B cell (primary cell): ENCODE data around the gene BMP6. TPM values are rescaled to one million over a fixed set of nuclear protein-coding genes. Genes with fewer than 3 reads are reported as not detected.

Source experiments
- ATAC-seq: fragments of 200-7000 bp; cut with Tn5 transposase; one replicate; pipeline ENCODE4 v1.10.0; 2021; ENCODE audit warnings: low read depth, mild to moderate bottlenecking, moderate number of reproducible peaks, moderate library complexity
- CTCF ChIA-PET: fragments of 350-600 bp; sonication (Branson Sonifier 250); formaldehyde crosslinking; loops from one replicate; lab custom pipeline; 2021; ENCODE audit warnings: antibody characterized with exemption, inconsistent platforms; lab: Charles Lee
- POLR2A ChIA-PET: fragments of 350-600 bp; sonication (Branson Sonifier 250); formaldehyde crosslinking; loops from one replicate; lab custom pipeline; 2021; ENCODE audit warnings: antibody characterized with exemption; lab: Charles Lee
- DNase-seq: peaks from one replicate; pipeline ENCODE4 v3.0.0; 2013
- H2AFZ ChIP-seq: 2 replicates; pipeline ENCODE4 v1.6.1; 2012; ENCODE audit warnings: mild to moderate bottlenecking, low read depth, low read length; ENCODE audit not compliant: insufficient read depth, poor library complexity, severe bottlenecking
- H3K27ac ChIP-seq, 2 donors: 1 replicate in 1 of 2; 2 replicates in 1 of 2; pipeline ENCODE4 v1.5.1; 2012 to 2013; ENCODE audit warnings: low read length in 2 of 2, mild to moderate bottlenecking in 2 of 2, moderate library complexity in 1 of 2
- H3K27me3 ChIP-seq, 4 experiments: fragments of 200-600 bp in 1 of 4; sonication (generic) in 1 of 4; replicated peaks in 1 of 4; 1 replicate in 2 of 4; 2 replicates in 2 of 4; pipeline versions ENCODE4 v1.6.1 to v1.7.0; 2013 to 2016; ENCODE audit warnings: low read length in 3 of 4, mild to moderate bottlenecking in 2 of 4, mixed read lengths in 1 of 4, moderate library complexity in 1 of 4; ENCODE audit not compliant: insufficient read depth in 4 of 4, control insufficient read depth in 3 of 4; ENCODE audit errors: control extremely low read depth in 1 of 4
- H3K36me3 ChIP-seq, 2 experiments: replicated peaks in 1 of 2; 1 replicate in 1 of 2; 2 replicates in 1 of 2; pipeline versions ENCODE4 v1.6.1 to v1.7.1; 2013; ENCODE audit warnings: low read length in 1 of 2; ENCODE audit not compliant: insufficient read depth in 2 of 2, control insufficient read depth in 1 of 2; ENCODE audit errors: control extremely low read depth in 1 of 2, extremely low read depth in 1 of 2
- H3K4me1 ChIP-seq, 2 donors: fragments of 200-600 bp in 1 of 2; sonication (generic) in 1 of 2; 1 replicate in 1 of 2; 2 replicates in 1 of 2; pipeline versions ENCODE4 v1.5.1 to v1.6.1; 2013 to 2017; ENCODE audit warnings: low read length in 2 of 2; ENCODE audit not compliant: control insufficient read depth in 2 of 2, insufficient read depth in 2 of 2
- H3K4me2 ChIP-seq: replicated peaks from 2 replicates; pipeline ENCODE3; 2012; ENCODE audit warnings: mild to moderate bottlenecking, low read depth, low read length; ENCODE audit not compliant: poor library complexity, severe bottlenecking
- H3K4me3 ChIP-seq, 5 experiments: fragments of 200-600 bp in 1 of 5; sonication (generic) in 1 of 5; 1 replicate in 3 of 5; 2 replicates in 2 of 5; pipeline versions ENCODE4 v1.5.1 to v1.7.0; 2011 to 2016; ENCODE audit warnings: low read length in 4 of 5, mild to moderate bottlenecking in 4 of 5, low read depth in 2 of 5, control low read depth in 1 of 5, moderate library complexity in 1 of 5; ENCODE audit not compliant: insufficient read depth in 1 of 5; ENCODE audit errors: control extremely low read depth in 1 of 5, extremely low read depth in 1 of 5
- H3K79me2 ChIP-seq: fragments of 200-600 bp; sonication (generic); one replicate; pipeline ENCODE4 v1.6.0; 2016; ENCODE audit warnings: low read length; ENCODE audit not compliant: control insufficient read depth, insufficient read depth
- H3K9ac ChIP-seq: fragments of 200-600 bp; sonication (generic); 2 replicates; pipeline ENCODE4 v1.6.1; 2017; ENCODE audit warnings: mild to moderate bottlenecking, low read length, moderate library complexity
- H3K9me3 ChIP-seq, 3 donors: one replicate each; pipeline versions ENCODE4 v1.6.1 to v1.7.1; 2013; ENCODE audit warnings: low read length in 2 of 3; ENCODE audit not compliant: control insufficient read depth in 2 of 3, insufficient read depth in 1 of 3; ENCODE audit errors: control extremely low read depth in 1 of 3
- H4K20me1 ChIP-seq: 2 replicates; pipeline ENCODE4 v1.6.0; 2012; ENCODE audit warnings: mild to moderate bottlenecking, low read length; ENCODE audit not compliant: insufficient read depth, control insufficient read depth, poor library complexity, severe bottlenecking
- H3K27ac Mint-ChIP-seq: one replicate; pipeline ENCODE4 v1.8.0; 2021; ENCODE audit warnings: mixed read lengths
- H3K27me3 Mint-ChIP-seq: one replicate; pipeline ENCODE4 v1.8.0; 2021; ENCODE audit warnings: mixed read lengths
- H3K4me1 Mint-ChIP-seq: one replicate; pipeline ENCODE4 v1.8.0; 2021; ENCODE audit warnings: mixed read lengths
- H3K4me3 Mint-ChIP-seq: one replicate; pipeline ENCODE4 v1.8.0; 2021; ENCODE audit warnings: mixed read lengths
- H3K9me3 Mint-ChIP-seq: one replicate; pipeline ENCODE4 v1.8.0; 2022; ENCODE audit warnings: mixed read lengths; ENCODE audit not compliant: insufficient read depth
- CTCF ChIP-seq: fragments of 200-600 bp; IDR thresholded peaks from one replicate; pipeline ENCODE4 v1.8.0; 2022; ENCODE audit warnings: antibody characterized with exemption, mild to moderate bottlenecking
- EZH2 ChIP-seq: IDR thresholded peaks from 2 replicates; pipeline ENCODE4 v1.6.1; 2012; ENCODE audit warnings: borderline replicate concordance, low read depth, mild to moderate bottlenecking, moderate library complexity, low read length; ENCODE audit not compliant: insufficient read depth, poor library complexity, severe bottlenecking
- WGBS: methylation state at CpG from one replicate; pipeline ENCODE4 v1.1.5; 2013; ENCODE audit warnings: missing lambda C conversion rate; ENCODE audit not compliant: insufficient coverage; 5-methylcytosine and 5-hydroxymethylcytosine counted together
- intact Hi-C: fragments of 100-400 bp; cut with micrococcal nuclease; formaldehyde crosslinking; loops from one replicate; pipeline ENCODE4 v1.10.0; 2022
- polyA plus RNA-seq: library from polyadenylated mRNA; depleted of rRNA; stranded (reverse); fragments of >200 nt; gene quantifications from 2 replicates; pipeline ENCODE4 v1.2.3, GENCODE V29; 2012
- total RNA-seq, 2 donors: library from RNA; stranded (reverse); fragments of 120-200 nt in 1 of 2; gene quantifications; 1 replicate in 1 of 2; 2 replicates in 1 of 2; pipeline versions ENCODE4 v1.2.3 to v1.2.4, GENCODE V29; 2013 to 2022

Gene BMP6
- total and polyA plus RNA-seq, 2 donors (not counting 1 experiment from before 2014, with no cell fraction given) = 0.43 to 2.9 TPM

- intact Hi-C loops = no loop called here
- H3K4me3 Mint-ChIP-seq = no peak overlapping the region
- no peak for TF ChIP-seq EZH2
- no peak for TF ChIP-seq CTCF
- Histone ChIP-seq H2AFZ (no peak overlapping the region), H3K4me1 (no peaks in the 10 kb centered on the region), H3K27me3 (peaks cover 0 to 4% (median 0%) of the 10 kb centered on the region in 4 experiments), H3K4me2 (no peak overlapping the region), H3K36me3 (no peaks in the 10 kb centered on the region), H4K20me1 (no peaks in the 10 kb centered on the region), H3K9me3 (no peaks in the 10 kb centered on the region), H3K27ac (no peak overlapping the region), H3K4me3 (no peak overlapping the region), H3K9ac (no peak overlapping the region), H3K79me2 (no peaks in the 10 kb centered on the region)
- WGBS = 100% methylated on average over 5 of the region's 12 CpGs
- no peak overlapping the region for H3K27ac Mint-ChIP-seq
- no peaks in the 10 kb centered on the region for H3K4me1 Mint-ChIP-seq
- H3K9me3 Mint-ChIP-seq = no peaks in the 10 kb centered on the region
- ChIA-PET POLR2A (no interaction called here), CTCF (no interaction called here)
- DNase-seq (no peak), ATAC-seq (no peak)
- H3K27me3 Mint-ChIP-seq = peaks cover 39% of the 10 kb centered on the region
Observed at GRCh38 chr6:7680393-7681075, 45.4 kb upstream of the BMP6 start.

GRCh38 chr6:7681449-7681848, 44.5 kb upstream of the BMP6 start:
- no peaks in the 10 kb centered on the region for H3K9me3 Mint-ChIP-seq
- Histone ChIP-seq H3K36me3 (no peaks in the 10 kb centered on the region), H2AFZ (no peak overlapping the region), H3K27me3 (peaks cover 0 to 4% (median 0%) of the 10 kb centered on the region in 4 experiments), H3K4me2 (no peak overlapping the region), H3K4me1 (no peaks in the 10 kb centered on the region), H3K9ac (no peak overlapping the region), H3K9me3 (no peaks in the 10 kb centered on the region), H4K20me1 (no peaks in the 10 kb centered on the region), H3K79me2 (no peaks in the 10 kb centered on the region), H3K27ac (no peak overlapping the region), H3K4me3 (no peak overlapping the region)
- H3K27me3 Mint-ChIP-seq = peaks cover 39% of the 10 kb centered on the region
- no peak for ATAC-seq
- ChIA-PET POLR2A (no interaction called here), CTCF (no interaction called here)
- no peak for TF ChIP-seq EZH2
- no peak for TF ChIP-seq CTCF
- H3K4me3 Mint-ChIP-seq = no peak overlapping the region
- intact Hi-C loops = no loop called here
- no CpG with 5 or more reads among the region's 4 CpGs for WGBS
- DNase-seq = no peak
- no peaks in the 10 kb centered on the region for H3K4me1 Mint-ChIP-seq
- H3K27ac Mint-ChIP-seq = no peak overlapping the region
